ENCODE results near the gene TSPAN18.

DNA sequence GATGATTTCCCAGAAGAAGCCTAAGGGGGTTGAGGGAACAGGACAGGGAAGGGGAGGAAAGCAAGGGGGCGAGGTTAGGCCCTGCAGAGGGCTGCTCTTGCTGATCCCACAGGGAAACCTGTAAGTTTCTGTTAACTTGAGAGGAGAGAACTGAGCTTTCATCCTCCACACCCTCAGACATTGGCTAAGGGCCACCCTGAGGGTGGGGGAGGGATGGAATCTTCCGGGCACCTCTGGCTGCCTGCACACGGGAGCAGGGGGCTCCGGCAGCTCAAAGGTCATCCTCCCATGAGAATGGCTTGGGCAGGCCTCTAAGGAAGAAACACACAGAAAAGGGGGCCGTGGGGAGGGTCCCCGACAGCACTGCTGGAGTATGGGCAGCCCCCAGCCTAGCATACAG is 108.1 kb downstream of the TSPAN18 start:
- TF ChIP-seq, protein P1, sequence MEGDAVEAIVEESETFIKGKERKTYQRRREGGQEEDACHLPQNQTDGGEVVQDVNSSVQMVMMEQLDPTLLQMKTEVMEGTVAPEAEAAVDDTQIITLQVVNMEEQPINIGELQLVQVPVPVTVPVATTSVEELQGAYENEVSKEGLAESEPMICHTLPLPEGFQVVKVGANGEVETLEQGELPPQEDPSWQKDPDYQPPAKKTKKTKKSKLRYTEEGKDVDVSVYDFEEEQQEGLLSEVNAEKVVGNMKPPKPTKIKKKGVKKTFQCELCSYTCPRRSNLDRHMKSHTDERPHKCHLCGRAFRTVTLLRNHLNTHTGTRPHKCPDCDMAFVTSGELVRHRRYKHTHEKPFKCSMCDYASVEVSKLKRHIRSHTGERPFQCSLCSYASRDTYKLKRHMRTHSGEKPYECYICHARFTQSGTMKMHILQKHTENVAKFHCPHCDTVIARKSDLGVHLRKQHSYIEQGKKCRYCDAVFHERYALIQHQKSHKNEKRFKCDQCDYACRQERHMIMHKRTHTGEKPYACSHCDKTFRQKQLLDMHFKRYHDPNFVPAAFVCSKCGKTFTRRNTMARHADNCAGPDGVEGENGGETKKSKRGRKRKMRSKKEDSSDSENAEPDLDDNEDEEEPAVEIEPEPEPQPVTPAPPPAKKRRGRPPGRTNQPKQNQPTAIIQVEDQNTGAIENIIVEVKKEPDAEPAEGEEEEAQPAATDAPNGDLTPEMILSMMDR (IDR thresholded peaks at IDR 0.05), result no peak
- TF ChIP-seq EZH2phosphoT487 (IDR thresholded peaks at IDR 0.05; ENCODE audit: borderline replicate concordance, low read depth) (no peak), RAD21 (IDR thresholded peaks at IDR 0.05; ENCODE audit: low read length) (no peak), SIN3A (IDR thresholded peaks at IDR 0.05; ENCODE audit: borderline replicate concordance, low read depth, low read length) (no peak), YY1 (IDR thresholded peaks at IDR 0.05; ENCODE audit: low read depth) (no peak), TEAD4 (IDR thresholded peaks at IDR 0.05; ENCODE audit: borderline replicate concordance, insufficient read depth) (no peak), TAF1 (IDR thresholded peaks at IDR 0.05; ENCODE audit: borderline replicate concordance, low read depth, low read length) (no peak)
- TF ChIP-seq, protein P2, sequence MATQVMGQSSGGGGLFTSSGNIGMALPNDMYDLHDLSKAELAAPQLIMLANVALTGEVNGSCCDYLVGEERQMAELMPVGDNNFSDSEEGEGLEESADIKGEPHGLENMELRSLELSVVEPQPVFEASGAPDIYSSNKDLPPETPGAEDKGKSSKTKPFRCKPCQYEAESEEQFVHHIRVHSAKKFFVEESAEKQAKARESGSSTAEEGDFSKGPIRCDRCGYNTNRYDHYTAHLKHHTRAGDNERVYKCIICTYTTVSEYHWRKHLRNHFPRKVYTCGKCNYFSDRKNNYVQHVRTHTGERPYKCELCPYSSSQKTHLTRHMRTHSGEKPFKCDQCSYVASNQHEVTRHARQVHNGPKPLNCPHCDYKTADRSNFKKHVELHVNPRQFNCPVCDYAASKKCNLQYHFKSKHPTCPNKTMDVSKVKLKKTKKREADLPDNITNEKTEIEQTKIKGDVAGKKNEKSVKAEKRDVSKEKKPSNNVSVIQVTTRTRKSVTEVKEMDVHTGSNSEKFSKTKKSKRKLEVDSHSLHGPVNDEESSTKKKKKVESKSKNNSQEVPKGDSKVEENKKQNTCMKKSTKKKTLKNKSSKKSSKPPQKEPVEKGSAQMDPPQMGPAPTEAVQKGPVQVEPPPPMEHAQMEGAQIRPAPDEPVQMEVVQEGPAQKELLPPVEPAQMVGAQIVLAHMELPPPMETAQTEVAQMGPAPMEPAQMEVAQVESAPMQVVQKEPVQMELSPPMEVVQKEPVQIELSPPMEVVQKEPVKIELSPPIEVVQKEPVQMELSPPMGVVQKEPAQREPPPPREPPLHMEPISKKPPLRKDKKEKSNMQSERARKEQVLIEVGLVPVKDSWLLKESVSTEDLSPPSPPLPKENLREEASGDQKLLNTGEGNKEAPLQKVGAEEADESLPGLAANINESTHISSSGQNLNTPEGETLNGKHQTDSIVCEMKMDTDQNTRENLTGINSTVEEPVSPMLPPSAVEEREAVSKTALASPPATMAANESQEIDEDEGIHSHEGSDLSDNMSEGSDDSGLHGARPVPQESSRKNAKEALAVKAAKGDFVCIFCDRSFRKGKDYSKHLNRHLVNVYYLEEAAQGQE (IDR thresholded peaks at IDR 0.05; ENCODE audit: low read depth, low read length), result no peak
